ENCODE results near the gene SHC1.
A peak's percentile ranks its signal among the peaks of the same experiment; 100 is the strongest.

Gene SHC1

DNA sequence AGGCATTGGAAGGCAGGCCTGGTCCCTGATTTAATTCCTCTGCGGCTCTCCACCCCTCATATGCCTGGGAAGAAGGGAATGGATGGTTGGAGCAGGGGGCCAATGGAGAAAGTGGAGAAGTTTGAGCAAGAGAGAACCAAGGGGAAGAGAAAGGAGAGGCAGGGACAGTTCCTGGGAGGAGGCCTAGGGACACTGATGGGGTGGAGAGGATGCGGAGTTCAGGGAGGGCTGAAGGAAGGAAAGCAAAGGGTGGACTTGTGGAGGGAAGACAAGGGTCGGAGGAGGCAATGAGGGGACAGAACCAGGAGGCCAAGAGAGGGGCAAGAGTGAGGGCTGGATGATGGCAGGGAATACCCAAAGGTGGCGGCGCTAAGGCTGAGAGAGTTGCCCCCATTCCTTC, 39.2 kb upstream of the SHC1 start (continued):
- TF ChIP-seq ZNF449 (tag by site-specific recombination; IDR thresholded peaks at IDR 0.05) = no peak
- TF ChIP-seq, protein P1, sequence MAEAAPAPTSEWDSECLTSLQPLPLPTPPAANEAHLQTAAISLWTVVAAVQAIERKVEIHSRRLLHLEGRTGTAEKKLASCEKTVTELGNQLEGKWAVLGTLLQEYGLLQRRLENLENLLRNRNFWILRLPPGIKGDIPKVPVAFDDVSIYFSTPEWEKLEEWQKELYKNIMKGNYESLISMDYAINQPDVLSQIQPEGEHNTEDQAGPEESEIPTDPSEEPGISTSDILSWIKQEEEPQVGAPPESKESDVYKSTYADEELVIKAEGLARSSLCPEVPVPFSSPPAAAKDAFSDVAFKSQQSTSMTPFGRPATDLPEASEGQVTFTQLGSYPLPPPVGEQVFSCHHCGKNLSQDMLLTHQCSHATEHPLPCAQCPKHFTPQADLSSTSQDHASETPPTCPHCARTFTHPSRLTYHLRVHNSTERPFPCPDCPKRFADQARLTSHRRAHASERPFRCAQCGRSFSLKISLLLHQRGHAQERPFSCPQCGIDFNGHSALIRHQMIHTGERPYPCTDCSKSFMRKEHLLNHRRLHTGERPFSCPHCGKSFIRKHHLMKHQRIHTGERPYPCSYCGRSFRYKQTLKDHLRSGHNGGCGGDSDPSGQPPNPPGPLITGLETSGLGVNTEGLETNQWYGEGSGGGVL (tag by site-specific recombination; IDR thresholded peaks at IDR 0.05) = no peak
- TF ChIP-seq ZBTB17 (tag by site-specific recombination; IDR thresholded peaks at IDR 0.05) = 0 out of 2 replicates have a peak, but pooled peaks have one; percentile 19
- TF ChIP-seq ZNF146 (tag by site-specific recombination; IDR thresholded peaks at IDR 0.05) = no peak
- no peak for TF ChIP-seq ZNF10 (tag by site-specific recombination; IDR thresholded peaks at IDR 0.05)
- TF ChIP-seq ZNF366 (tag by site-specific recombination; conservative IDR thresholded peaks at IDR 0.05) = peak; percentile 75; the same call in 1 of the 2 replicates
- no peak for TF ChIP-seq ZNF354C (tag by site-specific recombination; IDR thresholded peaks at IDR 0.05; ENCODE audit: borderline replicate concordance, low read depth)
- no peak for TF ChIP-seq ZNF677 (tag by site-specific recombination; IDR thresholded peaks at IDR 0.05)
- no peak; the same call in 1 of the 2 replicates for TF ChIP-seq SP2 (tag by site-specific recombination; IDR thresholded peaks at IDR 0.05)
- no peak for TF ChIP-seq ZNF114 (tag by site-specific recombination; IDR thresholded peaks at IDR 0.05)
- no peak for TF ChIP-seq GLI4 (tag by site-specific recombination; IDR thresholded peaks at IDR 0.05)
- peak; percentile 56; the same call in 1 of the 2 replicates for TF ChIP-seq ZNF600 (tag by site-specific recombination; IDR thresholded peaks at IDR 0.05)
- no peak for TF ChIP-seq ZNF558 (tag by site-specific recombination; IDR thresholded peaks at IDR 0.05)
- no peak for TF ChIP-seq ZNF654 (tag by site-specific recombination; IDR thresholded peaks at IDR 0.05; ENCODE audit: low read depth)
- no peak for TF ChIP-seq ZNF701 (tag by site-specific recombination; IDR thresholded peaks at IDR 0.05)
- peak; percentile 64 for TF ChIP-seq PATZ1 (tag by site-specific recombination; IDR thresholded peaks at IDR 0.05)
- TF ChIP-seq ZNF561 (tag by site-specific recombination; IDR thresholded peaks at IDR 0.05; ENCODE audit: borderline replicate concordance) = no peak
- no peak for TF ChIP-seq ZNF2 (tag by site-specific recombination; IDR thresholded peaks at IDR 0.05)
- TF ChIP-seq ZNF292 (tag by site-specific recombination; IDR thresholded peaks at IDR 0.05; ENCODE audit: borderline replicate concordance, low read depth) = no peak
- TF ChIP-seq ZNF560 (tag by site-specific recombination; IDR thresholded peaks at IDR 0.05; ENCODE audit: borderline replicate concordance) = no peak
- TF ChIP-seq ZSCAN4 (tag by site-specific recombination; IDR thresholded peaks at IDR 0.05) = no peak
- TF ChIP-seq, protein P2, sequence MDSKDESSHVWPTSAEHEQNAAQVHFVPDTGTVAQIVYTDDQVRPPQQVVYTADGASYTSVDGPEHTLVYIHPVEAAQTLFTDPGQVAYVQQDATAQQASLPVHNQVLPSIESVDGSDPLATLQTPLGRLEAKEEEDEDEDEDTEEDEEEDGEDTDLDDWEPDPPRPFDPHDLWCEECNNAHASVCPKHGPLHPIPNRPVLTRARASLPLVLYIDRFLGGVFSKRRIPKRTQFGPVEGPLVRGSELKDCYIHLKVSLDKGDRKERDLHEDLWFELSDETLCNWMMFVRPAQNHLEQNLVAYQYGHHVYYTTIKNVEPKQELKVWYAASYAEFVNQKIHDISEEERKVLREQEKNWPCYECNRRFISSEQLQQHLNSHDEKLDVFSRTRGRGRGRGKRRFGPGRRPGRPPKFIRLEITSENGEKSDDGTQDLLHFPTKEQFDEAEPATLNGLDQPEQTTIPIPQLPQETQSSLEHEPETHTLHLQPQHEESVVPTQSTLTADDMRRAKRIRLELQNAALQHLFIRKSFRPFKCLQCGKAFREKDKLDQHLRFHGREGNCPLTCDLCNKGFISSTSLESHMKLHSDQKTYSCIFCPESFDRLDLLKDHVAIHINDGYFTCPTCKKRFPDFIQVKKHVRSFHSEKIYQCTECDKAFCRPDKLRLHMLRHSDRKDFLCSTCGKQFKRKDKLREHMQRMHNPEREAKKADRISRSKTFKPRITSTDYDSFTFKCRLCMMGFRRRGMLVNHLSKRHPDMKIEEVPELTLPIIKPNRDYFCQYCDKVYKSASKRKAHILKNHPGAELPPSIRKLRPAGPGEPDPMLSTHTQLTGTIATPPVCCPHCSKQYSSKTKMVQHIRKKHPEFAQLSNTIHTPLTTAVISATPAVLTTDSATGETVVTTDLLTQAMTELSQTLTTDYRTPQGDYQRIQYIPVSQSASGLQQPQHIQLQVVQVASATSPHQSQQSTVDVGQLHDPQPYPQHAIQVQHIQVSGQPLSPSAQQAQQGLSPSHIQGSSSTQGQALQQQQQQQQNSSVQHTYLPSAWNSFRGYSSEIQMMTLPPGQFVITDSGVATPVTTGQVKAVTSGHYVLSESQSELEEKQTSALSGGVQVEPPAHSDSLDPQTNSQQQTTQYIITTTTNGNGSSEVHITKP (tag by site-specific recombination; IDR thresholded peaks at IDR 0.05) = no peak
- TF ChIP-seq MZF1 (tag by site-specific recombination; IDR thresholded peaks at IDR 0.05; ENCODE audit: borderline replicate concordance) = no peak
- TF ChIP-seq ZBTB48 (tag by site-specific recombination; IDR thresholded peaks at IDR 0.05) = peak; percentile 78
- peak; percentile 95 for TF ChIP-seq PRDM1 (tag by site-specific recombination; IDR thresholded peaks at IDR 0.05)

Data from HEK293 (cell line).